NB4 (cell line): Measurements from ENCODE around the gene LRRC4C.
A peak's percentile ranks its signal among the peaks of the same experiment; 100 is the strongest.

Experiments
- DNase-seq: peaks from one replicate; pipeline ENCODE4 v3.0.0; 2010; ENCODE audit warnings: low read depth
- H3K4me3 ChIP-seq: one replicate; pipeline ENCODE4 v1.5.1; 2011; ENCODE audit warnings: mild to moderate bottlenecking, low read depth, low read length, moderate library complexity
- CTCF ChIP-seq: IDR thresholded peaks from one replicate; pipeline ENCODE4 v1.5.1; 2012; ENCODE audit warnings: low read depth, low read length
- MAX ChIP-seq: IDR thresholded peaks from 2 replicates; pipeline ENCODE4 v1.6.1; 2011; ENCODE audit warnings: low read depth, low read length
- MYC ChIP-seq: IDR thresholded peaks from 2 replicates; pipeline ENCODE4 v1.6.1; 2011; ENCODE audit warnings: low read depth, low read length
- POLR2A ChIP-seq: IDR thresholded peaks from 2 replicates; pipeline ENCODE4 v1.6.1; 2011; ENCODE audit warnings: mild to moderate bottlenecking; ENCODE audit not compliant: insufficient read length; ENCODE audit errors: extremely low read depth

Gene LRRC4C

GRCh38 chr11:41225856-41226633 lies 233.4 kb downstream of the LRRC4C start:
- DNase-seq = no peak
- TF ChIP-seq MAX (no peak), CTCF (no peak), MYC (no peak), POLR2A (no peak)
- no peak overlapping the region for H3K4me3 ChIP-seq

- TF ChIP-seq MAX (no peak), MYC (no peak)
- H3K4me3 ChIP-seq = no peak overlapping the region
- no peak for DNase-seq
These were observed 237.2 kb downstream of the LRRC4C start for GRCh38 chr11:41222236-41222635.

- no peak overlapping the region for H3K4me3 ChIP-seq
- DNase-seq = no peak
- no peak for TF ChIP-seq CTCF
- TF ChIP-seq MAX = no peak
- no peak for TF ChIP-seq MYC
- no peak for TF ChIP-seq POLR2A
These were observed 253.1 kb downstream of the LRRC4C start for GRCh38 chr11:41206388-41206787.

- no peak for TF ChIP-seq MYC
- no peak for TF ChIP-seq POLR2A
- peak; percentile 58 for TF ChIP-seq CTCF
- TF ChIP-seq MAX = no peak
- DNase-seq = peak; percentile 50
- H3K4me3 ChIP-seq = no peak overlapping the region
These were observed 258.3 kb downstream of the LRRC4C start for GRCh38 chr11:41201156-41201555.

GRCh38 chr11:41190437-41191082 lies 268.9 kb downstream of the LRRC4C start:
- H3K4me3 ChIP-seq = no peak overlapping the region
- TF ChIP-seq MAX (no peak), MYC (no peak), POLR2A (no peak), CTCF (no peak)
- DNase-seq = no peak
